Esophagus muscularis mucosa (tissue), 4 donors: Measurements from ENCODE around the gene EOGT. TPM values are rescaled to one million over a fixed set of nuclear protein-coding genes. Genes with fewer than 3 reads are reported as not detected.

Experiments
- DNase-seq: peaks from one replicate; pipeline ENCODE4 v3.0.0-alpha.2; 2017; ENCODE audit errors: extremely low spot score
- H3K27ac ChIP-seq, 4 donors: fragments of 200-600 bp; sonication (generic); replicated peaks in 1 of 4; 1 replicate in 3 of 4; 2 replicates in 1 of 4; pipeline ENCODE4 v1.5.1; 2016 to 2019; ENCODE audit warnings: mild to moderate bottlenecking in 1 of 4
- H3K27me3 ChIP-seq, 4 donors: fragments of 200-600 bp; sonication (generic); one replicate each; pipeline versions ENCODE4 v1.5.1 to v1.6.0; 2016 to 2019
- H3K36me3 ChIP-seq, 4 donors: fragments of 200-600 bp; sonication (generic); one replicate each; pipeline ENCODE4 v1.5.1; 2016 to 2019
- H3K4me1 ChIP-seq, 4 donors: fragments of 200-600 bp; sonication (generic); one replicate each; pipeline ENCODE4 v1.5.1; 2016 to 2019
- H3K4me3 ChIP-seq, 4 donors: fragments of 200-600 bp; sonication (generic); 1 replicate in 2 of 4; 2 replicates in 2 of 4; pipeline ENCODE4 v1.5.1; 2016 to 2019; ENCODE audit warnings: mild to moderate bottlenecking in 4 of 4, moderate library complexity in 1 of 4
- H3K9me3 ChIP-seq, 4 donors: fragments of 200-600 bp; sonication (generic); 1 replicate in 3 of 4; 2 replicates in 1 of 4; pipeline ENCODE4 v1.5.1; 2016 to 2019
- EP300 ChIP-seq: sonication (generic); formaldehyde crosslinking; IDR thresholded peaks from one replicate; pipeline ENCODE4 v1.6.1; 2017; ENCODE audit warnings: antibody characterized with exemption
- POLR2A ChIP-seq: fragments of 450-650 bp; IDR thresholded peaks from one replicate; pipeline ENCODE4 v1.6.1; 2017; ENCODE audit warnings: antibody characterized with exemption, moderate library complexity, mild to moderate bottlenecking, low read depth
- POLR2AphosphoS5 ChIP-seq, 2 donors: sonication (generic); formaldehyde crosslinking; IDR thresholded peaks; one replicate each; pipeline ENCODE4 v1.6.1; 2017; ENCODE audit warnings: antibody characterized with exemption in 2 of 2
- WGBS: methylation state at CpG from one replicate; pipeline ENCODE4 v1.1.5; 2018; 5-methylcytosine and 5-hydroxymethylcytosine counted together
- intact Hi-C: fragments of 100-400 bp; cut with DNase I; formaldehyde crosslinking; loops from one replicate; pipeline ENCODE4 v1.15.1; 2023
- total RNA-seq, 4 donors: library from RNA; depleted of rRNA; stranded (reverse); fragments of >200 nt; gene quantifications; one replicate each; pipeline versions ENCODE4 v1.1.0 to v1.2.1, GENCODE V29; 2016
- TF ChIP-seq, protein P1 (sequence below), 3 experiments: fragments of 200-600 bp in 2 of 3; fragments of 450-650 bp in 1 of 3; sonication (generic) in 2 of 3; IDR thresholded peaks; one replicate each; pipeline ENCODE4 v1.5.1; 2017 to 2019; ENCODE audit warnings: antibody characterized with exemption in 3 of 3, mild to moderate bottlenecking in 2 of 3, moderate library complexity in 1 of 3

The EOGT gene
- total RNA-seq: 100 to 1,000 TPM in 3 of 4 donors, 10 to 100 TPM in 1; 96.5 to 129 (median 111) TPM

DNA sequence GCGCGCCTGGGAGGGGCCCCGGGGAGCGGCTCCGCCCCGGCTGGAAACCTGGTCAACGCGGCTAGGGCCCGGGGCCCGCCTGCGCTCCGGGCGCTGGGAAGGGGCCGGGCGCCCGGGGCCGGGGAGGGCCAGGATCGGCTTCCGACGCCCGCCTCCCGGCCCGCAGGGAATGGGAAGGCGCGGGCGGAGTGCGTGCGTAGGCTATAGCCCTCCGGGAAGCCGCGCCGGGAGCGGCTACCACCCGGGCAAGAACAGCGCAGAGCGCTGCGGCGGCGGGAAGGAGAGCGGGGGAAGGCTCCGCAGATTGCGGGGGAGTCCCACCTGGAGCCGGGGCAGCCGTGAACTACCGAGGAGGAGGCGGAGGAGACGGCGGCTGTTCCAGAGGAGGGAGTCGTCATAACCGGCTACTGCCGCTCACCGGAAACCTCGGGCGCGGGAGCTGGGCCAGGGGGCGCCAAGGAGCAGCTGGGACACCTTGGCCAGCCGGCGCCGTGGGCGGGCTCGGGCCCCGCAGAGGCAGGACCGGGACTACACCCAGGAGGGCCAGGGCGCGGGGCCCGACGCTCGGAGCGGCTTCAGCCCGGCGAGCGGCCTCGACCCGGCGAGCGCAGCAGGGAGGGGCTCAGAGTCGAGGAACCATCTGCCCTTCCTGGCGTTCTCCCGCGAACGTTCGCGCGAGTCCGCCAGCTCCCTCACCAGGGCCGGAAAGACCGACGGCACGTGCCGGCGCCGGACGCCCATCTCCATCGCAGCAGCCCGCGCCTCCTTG lies at the start of gene EOGT:
Gene EOGT (minus strand): TSS at position 432 of the 769 bp plus-strand sequence. CDS start 3,838 bp downstream, outside the sequence.
- Histone ChIP-seq H3K9me3 (no peaks in the 10 kb centered on the region), H3K36me3 (peaks cover 0 to 21% (median 8%) of the 10 kb centered on the region in 4 donors), H3K27ac (peak within 1 kb of the TSS; percentile 98 to 99 (median 98)), H3K4me3 (peak within 1 kb of the TSS; percentile 84 to 87 (median 86)), H3K4me1 (peaks cover 31 to 64% (median 56%) of the 10 kb centered on the region in 4 donors), H3K27me3 (no peaks in the 10 kb centered on the region)
- WGBS: 1% methylated on average over 54 of the region's 96 CpGs
- intact Hi-C loops: loop anchor here (5.0 kb wide), 1 partner anchor 39 kb away; the partner anchor contains the start of gene TMF1
- no peak for TF ChIP-seq POLR2A
- TF ChIP-seq POLR2AphosphoS5 (IDR thresholded peaks at IDR 0.05): peak; percentile 78 to 87
- TF ChIP-seq, protein P1, sequence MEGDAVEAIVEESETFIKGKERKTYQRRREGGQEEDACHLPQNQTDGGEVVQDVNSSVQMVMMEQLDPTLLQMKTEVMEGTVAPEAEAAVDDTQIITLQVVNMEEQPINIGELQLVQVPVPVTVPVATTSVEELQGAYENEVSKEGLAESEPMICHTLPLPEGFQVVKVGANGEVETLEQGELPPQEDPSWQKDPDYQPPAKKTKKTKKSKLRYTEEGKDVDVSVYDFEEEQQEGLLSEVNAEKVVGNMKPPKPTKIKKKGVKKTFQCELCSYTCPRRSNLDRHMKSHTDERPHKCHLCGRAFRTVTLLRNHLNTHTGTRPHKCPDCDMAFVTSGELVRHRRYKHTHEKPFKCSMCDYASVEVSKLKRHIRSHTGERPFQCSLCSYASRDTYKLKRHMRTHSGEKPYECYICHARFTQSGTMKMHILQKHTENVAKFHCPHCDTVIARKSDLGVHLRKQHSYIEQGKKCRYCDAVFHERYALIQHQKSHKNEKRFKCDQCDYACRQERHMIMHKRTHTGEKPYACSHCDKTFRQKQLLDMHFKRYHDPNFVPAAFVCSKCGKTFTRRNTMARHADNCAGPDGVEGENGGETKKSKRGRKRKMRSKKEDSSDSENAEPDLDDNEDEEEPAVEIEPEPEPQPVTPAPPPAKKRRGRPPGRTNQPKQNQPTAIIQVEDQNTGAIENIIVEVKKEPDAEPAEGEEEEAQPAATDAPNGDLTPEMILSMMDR (IDR thresholded peaks at IDR 0.05): peak; percentile 42 to 58 (median 46)
- TF ChIP-seq EP300: peak; percentile 10
- DNase-seq: peak; percentile 94

DNA sequence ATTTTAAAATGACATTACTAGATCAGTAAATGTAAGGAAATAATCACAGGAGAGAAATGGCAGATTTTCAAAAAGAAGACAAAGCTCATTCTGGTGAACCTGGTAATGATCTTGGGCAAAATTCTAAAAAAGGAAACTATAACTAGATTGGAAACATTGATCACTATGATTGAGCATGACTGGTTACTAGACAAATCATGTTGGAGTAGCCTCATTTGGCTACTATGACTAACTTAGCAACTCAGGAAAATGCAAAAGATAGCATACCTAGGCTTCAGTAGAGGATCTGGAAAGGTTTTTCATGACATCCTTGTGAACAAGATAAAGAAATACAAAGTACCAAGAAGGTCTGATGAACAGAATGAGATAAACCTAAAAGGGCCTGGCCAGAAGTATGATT lies 46.2 kb upstream of the EOGT start:
- intact Hi-C loops: no loop called here
- H3K9me3 ChIP-seq: no peaks in the 10 kb centered on the region

DNA sequence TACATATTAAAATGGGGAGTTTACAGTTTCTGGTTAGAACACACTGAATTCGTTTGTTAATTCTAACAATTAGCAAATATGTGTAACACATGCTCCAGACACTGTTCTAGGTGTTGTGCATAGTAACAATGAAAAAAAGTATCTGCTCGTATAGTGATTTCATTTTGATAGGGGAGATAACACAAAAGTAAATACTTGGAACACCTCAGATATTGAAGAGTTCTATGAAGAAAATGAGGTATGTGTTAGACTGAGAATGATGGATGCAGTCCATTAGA lies 45.4 kb upstream of the EOGT start:
- WGBS: 94% methylated on average over 2 of the region's 2 CpGs
- Histone ChIP-seq H3K36me3 (peaks cover 26 to 92% (median 72%) of the 10 kb centered on the region in 4 donors), H3K27ac (no peak overlapping the region), H3K4me1 (no peaks in the 10 kb centered on the region), H3K9me3 (no peaks in the 10 kb centered on the region), H3K27me3 (no peaks in the 10 kb centered on the region), H3K4me3 (no peak overlapping the region)
- no peak for DNase-seq
- no peak for TF ChIP-seq EP300
- TF ChIP-seq, protein P1 (IDR thresholded peaks at IDR 0.05): no peak
- no peak for TF ChIP-seq POLR2A
- no peak for TF ChIP-seq POLR2AphosphoS5 (IDR thresholded peaks at IDR 0.05)
- intact Hi-C loops: no loop called here

More for the DNA sequence above, 46.2 kb upstream of the EOGT start:
- H3K27me3 ChIP-seq: no peaks in the 10 kb centered on the region
- H3K27ac ChIP-seq: no peak overlapping the region
- H3K4me1 ChIP-seq: no peaks in the 10 kb centered on the region
- peaks cover 25 to 85% (median 64%) of the 10 kb centered on the region in 4 donors for H3K36me3 ChIP-seq
- H3K4me3 ChIP-seq: no peak overlapping the region
- no peak for DNase-seq
- no peak for TF ChIP-seq POLR2AphosphoS5 (IDR thresholded peaks at IDR 0.05)
- TF ChIP-seq EP300: no peak
- TF ChIP-seq POLR2A: no peak
- TF ChIP-seq, protein P1 (IDR thresholded peaks at IDR 0.05): no peak

DNA sequence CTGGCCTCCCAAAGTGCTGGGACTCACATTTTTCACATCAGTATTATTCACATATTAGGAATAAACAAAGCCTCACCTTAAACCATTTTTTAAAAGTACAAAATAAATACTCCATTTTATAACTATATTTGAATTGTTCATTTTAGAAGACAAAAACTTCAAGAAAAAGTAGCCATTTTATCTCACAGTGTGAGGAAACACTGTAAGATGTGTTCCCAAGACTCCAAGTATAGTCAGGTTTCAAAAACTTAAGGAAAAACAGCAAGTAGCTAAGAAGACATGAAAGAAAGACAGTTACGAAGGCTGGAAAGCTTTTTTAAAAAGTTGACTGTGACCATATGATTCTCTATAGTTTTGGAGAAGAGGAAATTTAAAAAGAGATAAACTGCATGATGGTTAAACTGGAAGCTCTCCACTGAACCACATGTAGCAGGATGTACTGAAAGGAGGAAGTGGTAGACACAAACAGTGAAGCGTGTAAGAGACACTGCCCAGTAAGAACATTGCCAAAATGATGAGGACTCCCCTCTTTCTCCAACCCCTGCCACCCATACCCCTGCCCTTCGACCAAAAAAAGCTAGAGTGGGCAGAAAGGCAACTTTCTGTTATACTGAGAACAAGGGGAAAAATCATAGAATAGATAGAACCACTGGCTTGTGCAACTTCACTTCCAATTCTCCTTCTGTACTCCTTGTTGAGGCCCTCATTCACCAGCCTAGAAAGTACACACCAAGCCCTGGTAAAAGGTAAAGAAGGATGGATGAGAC lies 44.9 kb upstream of the EOGT start:
- Histone ChIP-seq H3K4me1 (no peaks in the 10 kb centered on the region), H3K9me3 (no peaks in the 10 kb centered on the region), H3K4me3 (no peak overlapping the region), H3K27me3 (no peaks in the 10 kb centered on the region), H3K27ac (no peak overlapping the region), H3K36me3 (peaks cover 26 to 97% (median 72%) of the 10 kb centered on the region in 4 donors)
- 81% methylated on average over 3 of the region's 3 CpGs for WGBS
- intact Hi-C loops: no loop called here
- DNase-seq: no peak
- TF ChIP-seq EP300 (no peak), POLR2AphosphoS5 (IDR thresholded peaks at IDR 0.05) (no peak), POLR2A (no peak)
- TF ChIP-seq, protein P1 (IDR thresholded peaks at IDR 0.05): no peak
